CD1c-positive myeloid dendritic cell (primary cell): ENCODE measurements around the gene BPGM.
"Not testable (repeated sequence)": the region's sequence is repeated elsewhere in the genome, so short reads cannot be mapped to it uniquely, and the experiment has no call there.

Experiments
- DNase-seq: peaks from one replicate; pipeline ENCODE4 v3.0.0-alpha.2; 2016; ENCODE audit errors: extremely low spot score

Gene BPGM

GRCh38 chr7:134632052-134632451 is 14.6 kb upstream of the BPGM start:
- no peak for DNase-seq

DNA sequence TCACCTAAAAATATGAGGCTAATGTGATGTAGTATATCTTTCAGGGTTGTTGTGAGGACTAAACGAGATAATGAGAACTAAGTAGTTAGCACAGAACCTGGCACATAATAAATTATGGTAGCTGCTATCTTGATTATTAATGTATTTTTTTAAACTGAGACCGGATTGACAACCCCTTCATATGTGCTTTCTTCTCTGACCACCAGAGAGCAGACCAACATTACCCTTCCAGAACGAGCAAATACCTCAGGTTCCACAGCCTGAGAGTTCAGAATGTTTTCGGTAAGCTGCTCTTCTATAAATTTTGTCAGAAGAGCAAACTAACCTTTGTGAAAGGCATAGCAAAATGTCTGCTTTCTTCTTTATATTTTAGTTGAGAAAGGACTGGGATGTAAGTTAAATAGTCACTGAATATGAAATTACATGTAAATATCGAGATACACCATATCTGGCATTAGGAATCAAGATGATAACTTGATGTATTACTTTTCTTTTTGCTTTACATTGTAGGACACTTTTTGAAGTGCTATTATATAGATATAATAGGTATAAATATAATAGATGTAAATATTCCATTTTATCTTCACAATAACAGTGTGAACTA is 13.6 kb upstream of the BPGM start:
- DNase-seq, result peak; percentile 40

DNA sequence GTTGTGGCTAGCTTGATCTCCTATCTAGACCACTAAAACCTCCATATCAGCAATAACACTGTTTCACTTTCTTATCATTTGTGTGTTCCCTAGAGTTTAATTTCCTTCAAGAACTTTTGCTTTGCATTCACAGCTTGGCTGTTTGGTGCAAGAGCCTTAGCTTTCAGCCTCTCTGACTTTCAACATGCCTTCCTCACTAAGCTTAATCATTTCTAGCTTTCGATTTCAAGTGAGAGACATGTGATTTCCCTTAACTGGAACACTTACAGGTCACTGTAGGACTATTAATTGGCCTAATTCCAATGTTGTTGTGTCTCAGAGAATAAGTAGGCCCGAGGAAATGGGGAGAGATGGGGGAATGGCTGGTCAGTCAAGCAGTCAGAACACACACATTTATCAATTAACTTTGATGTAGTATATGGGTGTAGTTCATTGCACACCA is 10.6 kb upstream of the BPGM start:
- DNase-seq, result peak; percentile 19

DNA sequence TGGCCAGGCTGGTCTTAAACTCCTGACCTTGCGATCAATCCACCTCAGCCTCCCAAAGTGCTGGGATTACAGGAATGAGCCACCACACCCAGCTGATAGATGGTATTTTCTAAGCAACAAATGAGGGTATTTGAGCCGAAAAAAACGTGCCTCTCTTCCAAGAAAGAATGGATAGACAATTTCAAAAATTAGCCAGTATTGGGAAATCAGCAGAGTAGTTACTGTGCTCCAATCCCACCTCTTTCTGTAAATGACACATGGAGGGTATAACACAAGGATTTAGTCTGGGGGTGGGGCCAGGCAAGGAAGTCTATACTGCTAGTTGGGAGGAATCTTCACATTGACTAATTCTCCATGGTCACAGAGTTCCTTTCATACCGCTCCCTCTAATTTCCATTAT is 9.2 kb upstream of the BPGM start:
- no peak for DNase-seq

DNA sequence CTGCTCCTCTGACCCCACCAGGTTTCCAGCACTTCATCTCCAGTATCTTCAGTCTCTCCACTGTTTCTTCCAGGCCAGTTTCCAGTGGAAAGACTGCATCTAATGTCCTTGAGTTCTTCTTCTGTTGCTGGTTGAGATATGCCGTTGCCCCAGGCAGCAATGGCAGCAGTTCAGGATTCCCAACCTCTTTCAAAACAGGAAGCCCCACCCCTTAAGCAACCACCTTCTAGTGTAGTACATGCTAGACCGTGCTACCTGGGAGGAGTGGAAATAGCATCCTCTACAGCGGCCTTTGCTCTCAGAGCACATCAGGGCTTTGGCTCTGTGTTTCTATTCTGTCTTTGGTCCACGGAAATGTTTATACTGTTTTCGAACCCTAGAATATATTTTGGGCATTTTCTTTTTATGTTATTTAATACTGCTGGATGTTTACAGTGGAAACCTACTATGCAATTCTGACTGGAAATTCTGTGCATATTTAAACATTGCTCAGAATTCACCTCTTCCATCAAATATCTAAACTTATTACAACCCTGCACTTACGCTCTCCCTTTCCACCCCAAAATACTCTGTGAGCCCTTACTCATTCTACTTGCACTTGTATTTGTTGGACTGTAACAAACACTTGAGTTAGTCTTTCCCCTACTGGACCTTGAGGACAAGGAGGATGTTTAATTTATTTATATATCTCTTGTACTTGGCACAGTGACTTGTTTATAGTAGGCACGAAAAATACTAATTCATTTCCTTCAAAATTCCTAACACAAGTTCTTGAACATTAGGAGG is 8.5 kb upstream of the BPGM start:
- no peak for DNase-seq

DNA sequence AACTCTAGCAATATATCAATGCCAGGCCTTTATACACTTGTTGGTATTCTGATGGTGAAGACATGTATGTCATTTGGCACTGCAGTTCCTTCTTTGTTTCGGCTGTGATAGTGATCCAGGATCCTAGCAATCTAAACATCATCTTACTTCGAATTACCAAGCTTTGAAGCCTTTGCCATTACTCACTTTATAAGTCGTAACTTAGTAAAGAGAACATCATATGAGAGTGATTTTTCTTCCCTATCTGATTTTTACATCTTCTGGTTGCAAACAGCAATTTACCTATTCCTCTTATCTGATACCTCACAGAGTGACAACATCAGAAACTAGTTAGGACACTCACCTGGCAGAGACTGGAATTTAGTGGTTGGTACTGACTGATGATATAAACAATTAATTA is 7.6 kb upstream of the BPGM start:
- DNase-seq, result no peak

DNA sequence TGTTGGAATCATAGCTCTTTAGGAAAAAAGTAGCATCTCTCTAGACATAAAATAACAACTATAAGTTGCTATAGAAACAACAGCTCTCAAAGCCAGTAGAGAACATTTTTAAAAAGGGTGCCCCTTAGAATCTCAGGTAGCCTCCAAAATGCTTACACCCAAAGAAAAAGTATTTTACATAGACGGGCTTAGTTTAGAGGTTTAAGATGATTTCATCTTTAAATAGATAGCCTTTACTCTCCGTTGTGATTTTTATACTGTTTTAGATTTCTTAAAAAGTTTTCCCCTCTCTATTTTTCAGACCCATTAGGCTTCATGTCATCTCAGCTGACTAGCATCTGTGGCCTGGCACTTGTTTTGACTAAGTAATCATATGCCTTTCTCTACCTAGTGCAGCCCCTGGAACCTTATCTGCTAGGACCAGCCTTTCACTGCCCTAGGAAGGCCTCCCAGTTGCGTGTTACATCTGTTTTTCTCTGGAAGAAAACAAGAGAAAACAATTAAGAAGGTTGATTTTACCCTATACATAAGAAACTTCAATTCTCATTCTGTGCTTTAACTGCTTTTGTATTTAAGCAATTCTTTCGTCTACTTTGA is 6.9 kb upstream of the BPGM start:
- no peak for DNase-seq

- DNase-seq, result no peak
Observed at GRCh38 chr7:134640842-134641715, 5.6 kb upstream of the BPGM start.

DNA sequence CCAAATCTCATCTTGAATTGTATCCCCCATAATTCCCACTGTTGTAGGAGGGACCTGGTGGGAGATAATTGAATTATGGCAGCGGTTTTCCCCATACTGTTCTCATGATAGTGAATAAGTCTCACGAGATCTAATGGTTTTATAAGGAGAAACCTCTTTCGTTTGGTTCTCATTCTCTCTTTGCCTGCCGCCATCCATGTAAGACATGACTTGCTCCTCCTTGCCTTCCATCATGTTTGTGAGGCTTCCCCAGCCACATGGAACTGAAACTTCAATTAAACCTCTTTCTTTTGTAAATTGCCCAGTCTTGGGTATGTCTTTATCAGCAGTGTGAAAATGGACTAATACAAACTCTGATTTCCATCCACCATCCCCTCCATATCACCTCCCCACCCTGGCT is 4.7 kb upstream of the BPGM start:
- DNase-seq, result not testable (repeated sequence)

DNA sequence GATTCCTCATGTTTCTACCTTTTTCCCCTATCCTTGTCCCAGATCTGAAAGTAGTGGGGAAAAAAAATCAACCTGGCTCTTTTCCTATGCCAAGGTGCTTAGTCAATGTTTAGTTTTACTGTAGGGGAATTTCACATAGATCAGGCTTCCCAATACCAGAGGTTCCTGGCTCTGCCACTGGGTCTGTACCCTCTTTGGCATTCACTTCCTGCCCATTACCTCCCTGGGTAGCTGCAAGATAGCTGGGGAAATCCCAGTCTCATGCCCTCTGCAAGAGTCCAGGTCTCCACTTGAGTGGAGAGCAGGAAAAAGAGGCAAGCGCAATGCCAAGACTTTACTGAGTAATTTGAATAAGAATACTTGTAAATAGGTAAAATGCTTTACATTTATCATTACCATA is 3.5 kb upstream of the BPGM start:
- DNase-seq, result no peak

DNA sequence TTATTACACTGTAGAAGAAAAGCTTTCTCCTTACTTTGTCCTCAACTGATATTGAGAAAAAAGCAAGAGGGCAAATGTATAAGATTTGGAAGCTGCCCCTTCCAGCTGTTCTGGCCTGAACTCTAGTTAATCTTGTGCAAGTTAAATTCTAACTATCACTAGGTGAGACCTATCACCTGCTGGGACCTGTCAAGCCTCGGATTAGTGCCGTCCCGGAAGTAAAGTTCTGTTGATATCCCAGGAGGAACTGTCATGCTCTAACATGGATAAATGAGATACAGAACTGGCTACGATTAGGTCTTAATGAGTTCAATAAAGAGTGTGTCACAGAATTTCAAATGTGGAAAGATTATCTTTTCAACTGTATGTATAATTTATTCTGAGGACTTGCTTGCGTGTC is 1.2 kb upstream of the BPGM start:
- no peak for DNase-seq

- DNase-seq, result peak; percentile 20
Observed at GRCh38 chr7:134645935-134646334, 718 bp upstream of the BPGM start.

- DNase-seq, result no peak
Observed at GRCh38 chr7:134648456-134648855, 1.8 kb downstream of the BPGM start.

DNA sequence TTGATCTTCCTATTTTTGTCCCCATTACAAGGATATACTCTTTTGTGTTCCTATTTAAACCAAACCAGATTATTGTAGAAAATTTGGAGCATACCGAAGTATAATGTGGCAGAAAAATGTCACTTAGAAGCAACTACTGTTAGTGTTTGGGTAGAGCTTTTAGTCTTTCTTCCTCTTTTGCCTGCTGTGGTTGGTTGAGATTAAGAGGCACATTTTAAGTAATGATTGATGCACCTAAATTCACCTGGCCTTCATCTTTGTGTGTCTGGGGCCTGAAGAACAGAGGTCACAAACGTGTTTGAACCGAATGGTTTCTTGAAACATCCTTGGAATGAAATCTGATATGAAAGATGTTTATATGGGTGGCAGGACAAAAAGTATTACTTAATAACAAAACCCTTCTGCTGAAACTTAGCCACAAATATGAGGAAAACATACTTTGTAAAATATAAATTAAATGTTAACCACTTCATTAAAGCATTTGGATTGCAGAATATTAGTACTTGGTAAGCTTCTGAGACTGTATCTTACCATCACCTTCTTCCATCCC is 2.6 kb downstream of the BPGM start:
- DNase-seq, result no peak

- DNase-seq, result no peak
Observed at GRCh38 chr7:134651991-134652390, 5.3 kb downstream of the BPGM start.

DNA sequence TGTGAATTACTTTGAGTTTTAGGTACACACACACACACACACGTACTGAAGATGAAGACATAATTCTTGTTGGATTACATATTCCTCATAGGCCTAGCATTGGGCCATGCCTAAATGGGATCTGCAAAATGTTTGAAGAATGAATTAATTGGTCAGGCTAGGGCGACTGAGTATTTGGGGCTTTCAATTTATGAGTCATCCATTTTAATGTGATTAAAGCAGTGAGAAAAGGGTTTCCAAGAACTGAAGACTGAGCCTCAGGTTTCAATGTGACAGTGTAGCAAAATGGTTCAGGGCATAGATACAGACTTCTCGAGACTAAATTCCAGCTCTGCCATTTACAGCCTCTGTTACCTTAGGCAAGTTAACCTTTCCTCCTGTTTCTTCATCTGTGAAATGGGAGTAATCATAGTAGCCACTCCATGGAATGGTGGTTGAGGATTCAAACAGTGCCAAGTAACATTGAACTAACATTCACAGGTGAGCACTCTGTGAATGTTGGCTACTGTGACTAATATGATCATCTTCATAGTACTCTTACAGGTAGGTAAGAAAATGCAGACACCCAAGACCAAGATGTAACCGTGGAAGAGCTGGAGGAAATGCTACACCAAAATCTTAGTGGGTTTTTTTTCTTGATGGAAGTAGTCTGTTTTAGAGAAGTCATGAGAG is 7.6 kb downstream of the BPGM start:
- no peak for DNase-seq

DNA sequence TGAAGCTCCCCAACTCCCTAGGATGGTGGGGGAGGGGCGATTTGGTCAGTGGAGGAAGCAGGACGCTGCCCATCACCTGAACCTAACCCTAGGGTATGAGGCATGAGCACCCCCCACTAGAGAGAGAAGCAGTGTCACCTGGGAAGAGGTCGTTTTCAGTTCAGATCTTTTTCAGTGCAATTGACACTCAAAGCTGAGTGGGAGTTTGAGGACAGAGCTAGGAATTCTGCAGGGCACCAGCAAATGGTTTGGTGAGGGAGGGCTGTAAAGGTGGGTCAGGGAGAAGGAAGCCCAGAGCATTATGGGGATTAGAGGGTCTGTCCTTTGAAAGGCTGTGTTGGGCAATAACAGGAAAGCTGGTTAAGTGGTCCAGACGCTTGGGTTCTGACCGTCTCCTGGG is 10.9 kb downstream of the BPGM start:
- DNase-seq, result no peak

DNA sequence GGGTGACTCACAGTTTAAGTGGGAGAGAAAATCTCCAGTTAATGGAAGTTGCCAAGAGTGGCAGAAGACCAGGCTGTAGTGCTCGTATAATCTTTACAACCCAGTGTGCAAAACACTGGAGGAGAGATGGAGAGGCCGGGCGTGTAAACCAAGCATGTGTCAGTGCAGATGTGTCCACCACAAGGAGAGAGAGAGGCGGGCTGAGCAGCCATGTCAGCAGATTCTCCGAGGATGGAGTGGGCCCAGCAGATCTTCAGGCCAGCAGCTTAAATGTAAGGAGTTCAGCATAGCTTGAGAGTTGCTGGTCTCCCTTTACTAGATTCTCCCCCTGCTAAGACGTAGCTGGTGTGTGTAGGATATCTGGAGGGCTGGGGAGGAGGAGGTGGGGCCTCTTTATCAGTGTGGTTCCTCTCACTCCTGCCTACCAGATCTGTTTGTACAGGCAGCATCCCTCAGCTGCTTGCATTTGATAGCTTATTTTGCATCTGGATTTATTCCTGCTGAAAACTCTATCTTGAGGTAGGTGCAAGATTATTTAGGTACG is 13.7 kb downstream of the BPGM start:
- no peak for DNase-seq

GRCh38 chr7:134660961-134661376 is 14.3 kb downstream of the BPGM start:
- no peak for DNase-seq

- no peak for DNase-seq
Observed at GRCh38 chr7:134662166-134662870, 15.7 kb downstream of the BPGM start.

DNA sequence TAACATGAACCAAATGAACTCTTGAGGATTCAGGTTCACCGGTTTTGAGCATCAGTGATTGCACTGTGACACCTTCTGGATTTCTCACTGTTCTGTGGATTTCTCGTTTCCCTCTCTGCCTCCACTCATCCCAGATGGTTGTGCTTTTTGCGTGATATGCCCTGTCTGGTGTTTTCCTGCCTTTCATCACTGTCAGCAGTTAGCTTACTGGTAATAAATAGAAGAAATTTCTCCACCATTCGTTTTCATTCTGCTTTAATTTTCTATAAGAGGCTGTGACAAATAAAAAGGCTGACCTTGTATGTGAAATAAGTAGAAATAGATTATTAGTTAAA is 16.2 kb downstream of the BPGM start:
- no peak for DNase-seq
